Measurements from ENCODE around the gene NPC1.

The NPC1 gene

GRCh38 chr18:23547306-23547705 lies 39.0 kb downstream of the NPC1 start:
- DNase-seq, result no peak

- no peak for DNase-seq
Observed at GRCh38 chr18:23545247-23545789, 41.0 kb downstream of the NPC1 start.

GRCh38 chr18:23542461-23542860 lies 43.8 kb downstream of the NPC1 start:
- DNase-seq, result peak; percentile 47 to 61

- DNase-seq, result no peak
Observed at GRCh38 chr18:23541349-23542093, 44.8 kb downstream of the NPC1 start.

- DNase-seq, result peak; percentile 84 to 88
Observed at GRCh38 chr18:23540867-23541266, 45.4 kb downstream of the NPC1 start.

GRCh38 chr18:23539911-23540525 lies 46.3 kb downstream of the NPC1 start:
- DNase-seq, result peak; percentile 72 to 78

- peak; percentile 42 to 53 for DNase-seq
Observed at GRCh38 chr18:23539296-23539695, 47.0 kb downstream of the NPC1 start.

- no peak for DNase-seq
Observed at GRCh38 chr18:23538870-23539269, 47.4 kb downstream of the NPC1 start.

GRCh38 chr18:23538001-23538400 lies 48.3 kb downstream of the NPC1 start:
- DNase-seq, result no peak

- DNase-seq, result no peak
Observed at GRCh38 chr18:23537274-23537673, 49.0 kb downstream of the NPC1 start.

- DNase-seq, result no peak
Observed at GRCh38 chr18:23536204-23536603, 50.1 kb downstream of the NPC1 start.

- no peak for DNase-seq
Observed at GRCh38 chr18:23534276-23534675, 52.0 kb downstream of the NPC1 start.

- DNase-seq, result no peak
Observed at GRCh38 chr18:23532848-23533247, 53.5 kb downstream of the NPC1 start.

GRCh38 chr18:23531912-23532311 lies 54.4 kb downstream of the NPC1 start:
- no peak for DNase-seq

- DNase-seq, result peak; percentile 79 to 88
Observed at GRCh38 chr18:23530195-23530594, 56.1 kb downstream of the NPC1 start.

- peak; percentile 40 to 54 for DNase-seq
Observed at GRCh38 chr18:23529604-23530003, 56.7 kb downstream of the NPC1 start.

- peak; percentile 94 to 97 for DNase-seq
Observed at GRCh38 chr18:23528580-23529472, 57.5 kb downstream of the NPC1 start.

GRCh38 chr18:23526501-23527063 lies 59.7 kb downstream of the NPC1 start:
- DNase-seq, result no peak

GRCh38 chr18:23524213-23524707 lies 62.0 kb downstream of the NPC1 start:
- no peak for DNase-seq

- peak; percentile 68 to 70 for DNase-seq
Observed at GRCh38 chr18:23523429-23524212, 62.7 kb downstream of the NPC1 start.

GRCh38 chr18:23521907-23522306 lies 64.4 kb downstream of the NPC1 start:
- no peak for DNase-seq

- no peak for DNase-seq
Observed at GRCh38 chr18:23521271-23521670, 65.0 kb downstream of the NPC1 start.
